Esophagus squamous epithelium (tissue), 5 donors: ENCODE measurements around the gene SDK2. TPM values are rescaled to one million over a fixed set of nuclear protein-coding genes. Genes with fewer than 3 reads are reported as not detected.

ENCODE experiments used
- DNase-seq: peaks from one replicate; lab custom pipeline; 2025; lab: John Stamatoyannopoulos, UW
- H3K27ac ChIP-seq, 4 donors: fragments of 200-600 bp; sonication (generic); one replicate each; pipeline ENCODE4 v1.5.1; 2016 to 2019; ENCODE audit warnings: mild to moderate bottlenecking in 1 of 4
- H3K27me3 ChIP-seq, 4 donors: fragments of 200-600 bp; sonication (generic); 1 replicate in 3 of 4; 2 replicates in 1 of 4; pipeline versions ENCODE4 v1.5.1 to v1.6.0; 2017 to 2021; ENCODE audit warnings: antibody characterized with exemption in 1 of 4
- H3K36me3 ChIP-seq, 3 donors: fragments of 200-600 bp; sonication (generic); one replicate each; pipeline ENCODE4 v1.5.1; 2016 to 2019
- H3K4me1 ChIP-seq, 3 donors: fragments of 200-600 bp; sonication (generic); one replicate each; pipeline ENCODE4 v1.5.1; 2017 to 2019
- H3K4me3 ChIP-seq, 4 donors: fragments of 200-600 bp; sonication (generic); 1 replicate in 3 of 4; 2 replicates in 1 of 4; pipeline ENCODE4 v1.5.1; 2016 to 2019; ENCODE audit warnings: mild to moderate bottlenecking in 2 of 4, moderate library complexity in 1 of 4
- H3K9me3 ChIP-seq, 3 donors: fragments of 200-600 bp; sonication (generic); one replicate each; pipeline ENCODE4 v1.5.1; 2016 to 2019
- CTCF ChIP-seq, 6 experiments: fragments of 450-650 bp in 4 of 6; fragments of 200-600 bp in 2 of 6; sonication (generic) in 2 of 6; IDR thresholded peaks; one replicate each; pipeline ENCODE4 v1.5.1; 2016 to 2019; ENCODE audit warnings: antibody characterized with exemption in 6 of 6, mild to moderate bottlenecking in 4 of 6, moderate library complexity in 4 of 6
- POLR2A ChIP-seq, 4 donors: fragments of 450-650 bp; IDR thresholded peaks; one replicate each; pipeline ENCODE4 v1.6.1; 2017; ENCODE audit warnings: antibody characterized with exemption in 4 of 4, mild to moderate bottlenecking in 4 of 4, moderate library complexity in 3 of 4
- WGBS, 2 donors: methylation state at CpG; one replicate each; pipeline ENCODE4 v1.1.5; 2018; 5-methylcytosine and 5-hydroxymethylcytosine counted together
- intact Hi-C: fragments of 100-400 bp; cut with DNase I; formaldehyde crosslinking; loops from one replicate; pipeline ENCODE4 v1.15.0; 2022
- total RNA-seq, 4 donors: library from RNA; depleted of rRNA; stranded (reverse); fragments of >200 nt; gene quantifications; one replicate each; pipeline ENCODE4 v1.1.0, GENCODE V29; 2016
- donor health status: DM: yes; HTN: yes; CAD: no.

SDK2 gene
- total RNA-seq, 4 donors from 2014 or later = 1.7 to 5.5 (median 2.4) TPM

GRCh38 chr17:73689596-73690275, 45.5 kb upstream of the SDK2 start:
- H3K4me3 ChIP-seq = no peak overlapping the region
- peaks cover 0 to 36% (median 0%) of the 10 kb centered on the region in 4 donors for H3K27me3 ChIP-seq
- intact Hi-C loops = no loop called here
- 68 to 69% methylated on average over 11 of the region's 13 CpGs for WGBS, 2 donors
- no peaks in the 10 kb centered on the region for H3K4me1 ChIP-seq
- no peaks in the 10 kb centered on the region for H3K36me3 ChIP-seq
- DNase-seq = no peak
- TF ChIP-seq POLR2A (IDR thresholded peaks at IDR 0.05) (no peak), CTCF (IDR thresholded peaks at IDR 0.05) (no peak)
- H3K9me3 ChIP-seq = no peaks in the 10 kb centered on the region
- no peak overlapping the region for H3K27ac ChIP-seq

DNA sequence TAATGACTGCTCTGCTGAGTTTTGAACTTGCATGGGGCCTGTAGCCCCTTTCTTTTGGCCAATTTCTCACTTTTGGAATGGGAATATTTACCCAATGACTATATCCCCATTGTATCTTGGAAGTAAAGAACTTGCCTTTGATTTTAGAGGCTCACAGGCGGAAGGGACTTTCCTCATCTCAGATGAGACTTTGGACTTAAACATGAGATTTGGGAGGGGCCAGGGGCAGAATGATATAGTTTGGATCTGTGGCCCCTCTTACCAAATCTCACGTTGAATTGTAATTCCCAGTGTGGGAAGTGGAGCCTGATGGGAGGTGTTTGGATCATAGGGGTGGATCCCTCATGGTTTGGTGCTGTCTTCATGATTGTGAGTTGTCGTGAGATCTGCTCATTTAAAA, 42.7 kb upstream of the SDK2 start:
- Histone ChIP-seq H3K4me1 (no peaks in the 10 kb centered on the region), H3K27me3 (peaks cover 0 to 51% (median 0%) of the 10 kb centered on the region in 4 donors), H3K9me3 (no peaks in the 10 kb centered on the region), H3K36me3 (no peaks in the 10 kb centered on the region), H3K4me3 (no peak overlapping the region), H3K27ac (no peak overlapping the region)
- 57 to 85% methylated on average over 3 of the region's 3 CpGs for WGBS, 2 donors
- TF ChIP-seq POLR2A (IDR thresholded peaks at IDR 0.05) (no peak), CTCF (IDR thresholded peaks at IDR 0.05) (no peak)
- intact Hi-C loops = no loop called here
- no peak for DNase-seq

DNA sequence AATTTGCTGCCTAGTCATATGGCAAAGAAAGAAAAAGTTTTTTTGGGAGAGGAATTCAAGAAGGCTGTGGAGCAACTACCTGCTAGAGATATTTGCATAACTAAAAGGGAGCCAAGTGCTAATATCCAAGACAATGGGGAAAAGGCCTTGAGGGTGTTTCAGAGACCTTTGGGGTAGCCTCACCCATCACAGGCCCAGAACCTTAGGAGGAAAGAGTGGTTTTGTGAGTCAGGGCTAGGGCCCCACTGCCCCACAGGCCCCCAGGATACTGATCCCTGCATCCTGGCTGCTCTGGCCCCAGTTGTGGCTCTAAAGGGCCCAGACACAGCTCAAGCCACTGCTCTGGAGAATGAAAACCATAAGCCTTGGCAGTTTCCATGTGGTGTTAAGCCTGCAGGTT, 41.9 kb upstream of the SDK2 start:
- H3K9me3 ChIP-seq = no peaks in the 10 kb centered on the region
- H3K4me1 ChIP-seq = no peaks in the 10 kb centered on the region
- TF ChIP-seq CTCF (IDR thresholded peaks at IDR 0.05) (no peak), POLR2A (IDR thresholded peaks at IDR 0.05) (no peak)
- H3K4me3 ChIP-seq = no peak overlapping the region
- no peak for DNase-seq
- no peak overlapping the region for H3K27ac ChIP-seq
- peaks cover 0 to 47% (median 0%) of the 10 kb centered on the region in 4 donors for H3K27me3 ChIP-seq
- no peaks in the 10 kb centered on the region for H3K36me3 ChIP-seq
- intact Hi-C loops = no loop called here

DNA sequence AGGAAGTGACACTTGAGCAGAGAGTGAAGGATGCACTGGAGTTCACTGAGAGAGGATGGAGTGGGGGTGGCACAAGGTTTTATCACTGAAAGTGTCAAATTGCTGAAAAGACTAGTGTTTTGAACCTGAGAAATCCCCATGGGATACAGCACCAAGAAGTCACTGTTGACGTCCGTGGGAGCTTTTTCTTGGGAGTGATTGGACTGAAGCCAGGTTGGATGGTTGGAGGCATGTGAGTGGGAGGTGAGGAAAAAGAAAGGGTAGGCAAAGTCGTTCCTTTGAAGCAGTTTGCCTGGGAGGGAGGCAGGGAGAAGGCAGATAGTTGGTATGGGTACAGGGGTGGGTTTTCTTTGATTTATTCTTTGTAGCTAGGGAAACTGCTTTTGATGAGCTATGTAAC, 39.9 kb upstream of the SDK2 start:
- Histone ChIP-seq H3K4me3 (no peak overlapping the region), H3K9me3 (no peaks in the 10 kb centered on the region), H3K36me3 (no peaks in the 10 kb centered on the region), H3K27ac (no peak overlapping the region), H3K4me1 (no peaks in the 10 kb centered on the region), H3K27me3 (peaks cover 0 to 39% (median 0%) of the 10 kb centered on the region in 4 donors)
- TF ChIP-seq CTCF (IDR thresholded peaks at IDR 0.05) = no peak
- no peak for TF ChIP-seq POLR2A (IDR thresholded peaks at IDR 0.05)
- WGBS, 2 donors = 30% methylated on average over 3 of the region's 3 CpGs
- intact Hi-C loops = no loop called here
- no peak for DNase-seq

DNA sequence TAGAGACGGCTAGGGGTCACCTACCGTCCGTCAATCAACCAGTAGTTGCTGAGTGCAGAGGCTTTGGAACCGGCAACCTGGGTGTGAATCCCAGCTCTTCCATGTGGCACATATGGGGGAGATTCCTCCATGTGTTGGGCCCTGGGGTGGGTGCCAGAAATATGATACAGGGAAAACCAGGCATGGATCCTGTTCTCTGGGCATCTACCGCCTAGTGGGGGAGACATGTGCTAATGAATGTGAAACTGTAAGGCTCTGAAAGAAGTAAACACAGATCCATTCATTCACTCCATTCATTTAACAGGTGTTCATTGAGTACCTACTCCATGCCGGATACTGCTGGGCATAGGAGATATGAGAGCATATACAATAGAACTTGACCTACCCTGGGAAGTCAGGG, 39.5 kb upstream of the SDK2 start:
- no peak for DNase-seq
- Histone ChIP-seq H3K36me3 (no peaks in the 10 kb centered on the region), H3K9me3 (no peaks in the 10 kb centered on the region), H3K4me3 (no peak overlapping the region), H3K27ac (no peak overlapping the region), H3K27me3 (peaks cover 0 to 41% (median 0%) of the 10 kb centered on the region in 4 donors), H3K4me1 (no peaks in the 10 kb centered on the region)
- TF ChIP-seq POLR2A (IDR thresholded peaks at IDR 0.05) (no peak), CTCF (IDR thresholded peaks at IDR 0.05) (no peak)
- 63 to 68% methylated on average over 3 to 6 of the region's 6 CpGs for WGBS, 2 donors
- intact Hi-C loops = no loop called here
